Measurements from ENCODE around the gene LCE6A.
A peak's percentile ranks its signal among the peaks of the same experiment; 100 is the strongest.

The LCE6A gene

DNA sequence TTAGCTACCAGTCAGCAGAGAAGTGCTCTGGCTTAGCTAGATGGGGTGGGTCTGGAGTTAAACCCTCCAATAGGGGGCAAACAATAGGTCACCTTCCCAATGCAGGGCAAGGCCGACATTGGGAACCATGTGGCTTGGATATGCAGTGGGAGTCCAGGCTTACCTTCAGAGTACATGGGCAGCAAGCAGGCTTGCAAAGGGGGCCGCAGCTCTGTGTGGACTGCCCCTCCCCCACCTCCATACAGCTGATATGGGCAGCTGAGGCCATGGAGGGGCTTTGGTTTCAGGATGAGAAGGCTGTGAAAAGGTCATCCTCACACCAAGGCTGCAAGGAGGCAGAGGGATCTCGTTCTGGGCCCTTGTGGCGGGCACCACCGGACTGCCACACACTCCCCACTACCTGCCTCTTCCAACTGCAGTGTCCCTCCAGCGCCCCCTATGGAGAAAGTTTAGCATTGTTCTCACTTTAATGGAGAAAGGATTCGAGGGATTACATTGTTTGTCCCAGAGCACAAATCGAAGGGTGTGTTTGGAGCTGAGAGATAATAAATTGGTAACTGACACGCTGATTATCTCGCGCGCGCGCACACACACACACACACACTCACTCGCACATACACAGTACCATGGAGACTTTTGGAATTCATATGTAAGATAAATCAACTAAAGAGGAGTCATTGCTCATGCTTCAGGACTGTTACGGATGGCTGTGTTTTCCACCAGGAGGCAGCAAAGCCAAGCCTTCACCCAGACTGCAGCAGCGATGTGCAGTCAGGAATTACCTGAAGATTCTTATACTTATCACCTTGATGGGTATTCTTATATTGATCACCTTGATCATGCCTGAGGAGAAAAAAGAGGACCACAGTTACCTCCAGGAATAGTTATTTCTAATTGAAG is 28.4 kb downstream of the LCE6A start:
- peak; percentile 10 for DNase-seq (ENCODE audit: low read depth)
- TF ChIP-seq, protein P1, sequence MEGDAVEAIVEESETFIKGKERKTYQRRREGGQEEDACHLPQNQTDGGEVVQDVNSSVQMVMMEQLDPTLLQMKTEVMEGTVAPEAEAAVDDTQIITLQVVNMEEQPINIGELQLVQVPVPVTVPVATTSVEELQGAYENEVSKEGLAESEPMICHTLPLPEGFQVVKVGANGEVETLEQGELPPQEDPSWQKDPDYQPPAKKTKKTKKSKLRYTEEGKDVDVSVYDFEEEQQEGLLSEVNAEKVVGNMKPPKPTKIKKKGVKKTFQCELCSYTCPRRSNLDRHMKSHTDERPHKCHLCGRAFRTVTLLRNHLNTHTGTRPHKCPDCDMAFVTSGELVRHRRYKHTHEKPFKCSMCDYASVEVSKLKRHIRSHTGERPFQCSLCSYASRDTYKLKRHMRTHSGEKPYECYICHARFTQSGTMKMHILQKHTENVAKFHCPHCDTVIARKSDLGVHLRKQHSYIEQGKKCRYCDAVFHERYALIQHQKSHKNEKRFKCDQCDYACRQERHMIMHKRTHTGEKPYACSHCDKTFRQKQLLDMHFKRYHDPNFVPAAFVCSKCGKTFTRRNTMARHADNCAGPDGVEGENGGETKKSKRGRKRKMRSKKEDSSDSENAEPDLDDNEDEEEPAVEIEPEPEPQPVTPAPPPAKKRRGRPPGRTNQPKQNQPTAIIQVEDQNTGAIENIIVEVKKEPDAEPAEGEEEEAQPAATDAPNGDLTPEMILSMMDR (IDR thresholded peaks at IDR 0.05; ENCODE audit: low read length, missing control alignments) = no peak
- no peak overlapping the region for H3K4me3 ChIP-seq (replicated peaks; ENCODE audit: low read depth, low read length)

DNA sequence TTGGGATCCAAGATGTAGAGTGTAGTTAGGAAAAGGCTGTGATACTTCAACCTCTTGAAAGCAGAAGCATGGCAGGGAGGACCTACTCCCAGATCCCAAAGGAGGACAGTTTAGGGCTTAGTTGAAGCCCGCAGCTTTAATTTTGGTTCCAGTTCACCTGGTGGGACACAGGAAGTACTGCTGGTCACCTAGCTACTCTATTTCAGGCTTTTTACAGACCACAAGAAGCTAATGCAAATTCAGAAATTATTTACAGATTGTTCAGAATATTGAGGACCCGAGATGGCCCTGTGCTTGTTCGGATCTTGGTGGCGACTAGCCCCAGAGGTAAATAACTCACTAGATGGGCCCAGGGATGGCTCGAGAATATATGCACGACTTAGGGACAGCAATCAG is 29.1 kb downstream of the LCE6A start:
- H3K4me3 ChIP-seq (replicated peaks; ENCODE audit: low read depth, low read length) = no peak overlapping the region
- no peak for DNase-seq (ENCODE audit: low read depth)
- TF ChIP-seq, protein P1 (IDR thresholded peaks at IDR 0.05; ENCODE audit: low read length, missing control alignments) = no peak

DNA sequence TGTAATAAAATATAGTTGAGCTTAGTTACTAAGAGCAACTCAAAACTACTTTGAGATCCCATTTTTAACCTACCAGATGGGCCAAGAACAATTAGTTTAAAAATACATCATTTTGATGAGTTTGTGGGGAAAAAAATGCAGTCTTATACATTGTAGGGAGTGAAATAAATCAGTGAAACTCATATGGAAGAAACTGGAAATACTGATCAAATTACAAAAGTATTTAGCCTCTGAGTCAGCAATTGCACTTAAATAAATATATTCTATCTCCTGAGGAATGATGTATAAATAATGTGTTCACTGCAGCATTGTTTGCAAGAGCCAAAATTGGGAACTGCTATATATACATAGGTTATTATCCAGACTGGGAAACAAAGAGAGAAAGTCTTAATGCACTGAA is 30.8 kb downstream of the LCE6A start:
- TF ChIP-seq, protein P1 (IDR thresholded peaks at IDR 0.05; ENCODE audit: low read length, missing control alignments) = no peak
- no peak for DNase-seq (ENCODE audit: low read depth)
- no peak overlapping the region for H3K4me3 ChIP-seq (replicated peaks; ENCODE audit: low read depth, low read length)

DNA sequence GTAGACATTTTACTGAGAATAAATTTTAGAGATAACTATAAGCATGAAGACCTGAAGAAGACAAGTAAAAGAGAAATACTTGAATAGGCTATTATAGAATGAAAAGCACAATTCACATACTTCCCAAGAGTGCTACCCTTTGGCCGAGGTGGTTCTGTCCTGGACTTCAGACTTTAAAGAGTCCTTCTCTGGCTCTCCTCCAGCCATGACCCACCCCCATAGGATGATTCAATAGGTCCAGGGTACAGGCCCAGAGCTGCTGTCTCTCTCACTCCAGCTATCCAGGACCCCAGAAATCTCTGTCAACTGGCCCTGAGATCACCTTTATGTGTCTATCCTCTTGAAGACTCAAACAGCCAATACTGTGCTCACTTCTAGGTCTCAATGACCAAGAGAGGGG is 34.2 kb downstream of the LCE6A start:
- no peak for DNase-seq (ENCODE audit: low read depth)
- TF ChIP-seq, protein P1 (IDR thresholded peaks at IDR 0.05; ENCODE audit: low read length, missing control alignments) = no peak
- no peak overlapping the region for H3K4me3 ChIP-seq (replicated peaks; ENCODE audit: low read depth, low read length)

DNA sequence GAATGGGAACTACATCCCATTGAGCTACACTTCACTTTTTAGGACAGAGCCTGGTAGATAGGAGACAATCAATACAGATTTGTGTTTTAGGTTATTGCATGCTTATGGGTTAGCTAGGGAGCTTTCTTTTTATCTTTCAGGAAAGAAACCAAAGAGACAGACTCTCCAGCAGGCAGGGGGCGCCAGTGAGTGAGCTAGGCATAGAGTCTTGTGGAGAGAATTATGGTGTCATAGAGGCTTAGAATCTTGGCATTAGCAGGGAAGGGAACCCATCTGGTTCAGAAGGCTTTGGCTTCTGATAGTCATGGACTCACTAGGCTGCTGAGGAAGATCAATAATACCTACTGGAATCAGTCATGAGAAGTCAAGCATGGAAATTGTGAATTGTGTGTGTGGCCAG is 35.4 kb downstream of the LCE6A start, which contains the start of gene SMCP:
SMCP (plus strand) TSS at position 281 of the 400 bp plus-strand sequence. CDS start 6,101 bp downstream, outside the sequence.
- TF ChIP-seq, protein P1 (IDR thresholded peaks at IDR 0.05; ENCODE audit: low read length, missing control alignments) = peak; percentile 2
- no peak within 1 kb of the TSS for H3K4me3 ChIP-seq (replicated peaks; ENCODE audit: low read depth, low read length)
- no peak for DNase-seq (ENCODE audit: low read depth)

DNA sequence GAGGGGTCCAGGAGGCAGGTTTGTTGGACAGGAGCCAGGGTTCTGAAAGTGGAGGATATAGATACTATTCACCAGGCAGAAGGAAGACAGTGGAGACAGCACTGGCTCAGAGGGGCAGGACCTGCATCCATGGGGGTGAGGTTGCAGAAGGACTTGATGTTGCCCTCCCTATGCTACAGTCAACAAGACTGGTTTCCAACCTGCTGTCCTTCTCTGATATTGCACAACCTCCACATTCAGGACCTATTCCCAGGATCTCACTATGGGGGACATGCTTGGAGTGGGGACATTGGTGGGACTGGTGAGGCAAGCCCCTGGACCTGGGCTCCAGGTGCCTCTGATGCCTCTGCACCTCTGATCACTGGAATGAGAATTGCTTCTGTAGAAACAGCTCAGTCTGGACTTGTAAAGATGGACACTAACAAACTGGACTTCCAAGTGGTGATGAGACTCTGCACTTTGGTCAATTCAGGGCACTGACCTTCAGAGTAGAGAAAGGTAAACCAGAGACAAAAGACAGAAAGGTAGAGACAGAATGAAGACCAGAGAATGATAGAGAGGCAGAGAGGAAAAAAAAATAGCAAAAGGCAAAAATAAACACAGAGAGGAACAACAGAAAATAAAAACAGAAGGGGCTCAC is 37.0 kb downstream of the LCE6A start:
- H3K4me3 ChIP-seq (replicated peaks; ENCODE audit: low read depth, low read length) = no peak overlapping the region
- TF ChIP-seq, protein P1 (IDR thresholded peaks at IDR 0.05; ENCODE audit: low read length, missing control alignments) = no peak

More for the DNA sequence above, 37.0 kb downstream of the LCE6A start:
- DNase-seq (ENCODE audit: low read depth) = no peak

Measured in fibroblast of pulmonary artery (primary cell).